GM18499 (cell line): ENCODE data around the gene SLC41A3.
A peak's percentile ranks its signal among the peaks of the same experiment; 100 is the strongest.

Experiments used
- ATAC-seq: cut with Tn5 transposase; IDR thresholded peaks from one replicate; pipeline ENCODE4 v1.9.1; 2021; ENCODE audit warnings: moderate number of reproducible peaks; ENCODE audit not compliant: insufficient read depth, unreplicated experiment

Gene SLC41A3

DNA sequence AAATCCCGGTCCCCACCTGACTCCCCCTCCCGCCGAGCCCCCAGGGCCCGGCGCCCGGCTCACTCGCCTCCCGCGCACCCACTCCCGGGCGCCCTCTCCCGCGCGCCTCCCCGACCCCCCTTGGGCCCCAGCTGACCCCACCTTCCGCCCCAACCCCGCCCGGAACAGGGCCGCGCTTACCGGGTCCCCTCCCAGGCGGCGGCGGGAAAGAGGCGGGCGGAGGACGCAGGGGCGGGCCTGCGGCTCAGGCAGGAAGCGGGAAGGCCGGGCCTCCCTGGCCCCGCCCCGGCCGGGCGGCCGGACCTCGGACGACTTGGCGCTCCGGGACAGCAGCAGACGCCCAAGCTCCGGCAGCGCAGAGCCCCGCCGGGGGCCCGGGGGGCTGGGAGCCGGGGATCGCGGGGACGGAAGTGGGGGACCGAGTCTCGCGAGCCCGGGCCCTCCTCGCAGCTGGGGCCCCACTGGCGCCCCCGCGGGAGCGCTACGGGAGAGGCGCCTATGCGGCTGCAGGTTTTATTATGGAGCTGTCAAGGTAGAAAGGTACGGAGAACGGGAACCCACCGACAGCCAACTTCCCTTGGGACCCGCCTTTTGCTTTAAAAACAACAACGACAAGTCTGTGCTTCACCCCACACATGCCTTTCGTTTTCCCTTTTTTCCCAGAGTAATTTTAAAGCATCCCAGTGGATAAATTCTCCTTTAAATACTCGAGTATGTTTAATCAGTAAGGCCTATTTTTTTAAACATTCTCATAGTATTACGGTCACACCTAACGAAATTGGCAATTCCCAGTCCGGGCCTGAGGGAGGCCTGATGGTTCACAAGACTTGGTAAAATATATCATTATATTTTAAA is at the start of gene SLC41A3:
Gene SLC41A3, minus strand, starts transcription at position 212 of the 855 bp plus-strand sequence. CDS start 15,905 bp downstream, outside the sequence.
- peak; percentile 60 for ATAC-seq

DNA sequence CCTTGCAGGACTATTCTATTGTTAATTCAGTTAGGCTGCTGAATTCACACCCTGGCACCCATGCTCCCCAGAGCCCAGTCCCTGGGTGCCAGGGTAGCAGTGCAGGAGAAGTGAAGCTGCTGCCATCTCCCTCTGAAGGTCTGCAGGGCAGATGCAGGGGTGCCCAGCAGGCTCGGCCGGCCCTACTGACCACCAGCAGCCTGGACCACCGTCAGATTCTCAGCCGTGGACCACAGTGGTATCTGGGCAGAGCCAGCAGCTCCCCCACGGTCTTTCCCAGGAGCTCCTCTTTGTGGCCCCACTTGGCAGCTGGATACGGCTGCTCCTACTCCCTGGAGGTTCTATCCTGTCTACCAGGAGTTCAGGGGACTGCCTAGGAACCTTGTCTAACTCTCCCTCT is 49.7 kb upstream of the SLC41A3 start:
- no peak for ATAC-seq

DNA sequence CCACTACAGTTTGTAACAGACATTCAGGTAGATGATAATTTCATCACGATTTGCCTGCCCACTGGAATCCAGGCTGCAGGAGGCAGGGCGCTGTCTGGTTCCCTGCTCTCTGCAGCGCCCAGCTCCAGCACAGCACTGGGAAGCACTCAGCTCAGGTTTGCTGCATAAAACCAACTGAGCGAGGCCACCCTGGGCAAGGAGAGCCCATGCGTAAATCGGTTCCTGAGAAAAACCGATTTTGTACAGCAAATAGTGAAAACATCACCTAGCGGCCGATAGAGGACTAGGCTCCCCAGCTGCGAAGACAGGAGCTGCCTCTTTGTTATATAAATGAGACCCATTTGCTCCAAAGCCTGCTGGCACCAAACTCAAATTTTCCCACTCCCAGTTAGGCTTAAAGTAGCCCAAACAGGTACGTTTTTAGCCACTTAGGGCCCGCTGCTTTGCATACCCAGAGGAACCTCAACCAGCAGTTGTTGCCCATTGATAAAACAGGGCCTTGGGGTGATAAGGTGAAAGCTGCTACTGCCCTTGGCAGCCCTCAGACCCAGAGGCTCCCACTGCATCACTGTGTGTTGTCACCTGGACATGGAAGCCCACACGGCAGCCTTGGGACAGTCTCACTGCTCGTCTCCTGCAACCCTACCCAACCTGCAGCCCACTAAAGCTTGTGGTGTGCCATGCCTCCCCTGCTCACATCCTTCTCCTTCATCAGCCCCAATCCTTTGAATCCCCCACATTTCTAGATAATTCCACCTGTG is 49.0 kb upstream of the SLC41A3 start:
- ATAC-seq = no peak

DNA sequence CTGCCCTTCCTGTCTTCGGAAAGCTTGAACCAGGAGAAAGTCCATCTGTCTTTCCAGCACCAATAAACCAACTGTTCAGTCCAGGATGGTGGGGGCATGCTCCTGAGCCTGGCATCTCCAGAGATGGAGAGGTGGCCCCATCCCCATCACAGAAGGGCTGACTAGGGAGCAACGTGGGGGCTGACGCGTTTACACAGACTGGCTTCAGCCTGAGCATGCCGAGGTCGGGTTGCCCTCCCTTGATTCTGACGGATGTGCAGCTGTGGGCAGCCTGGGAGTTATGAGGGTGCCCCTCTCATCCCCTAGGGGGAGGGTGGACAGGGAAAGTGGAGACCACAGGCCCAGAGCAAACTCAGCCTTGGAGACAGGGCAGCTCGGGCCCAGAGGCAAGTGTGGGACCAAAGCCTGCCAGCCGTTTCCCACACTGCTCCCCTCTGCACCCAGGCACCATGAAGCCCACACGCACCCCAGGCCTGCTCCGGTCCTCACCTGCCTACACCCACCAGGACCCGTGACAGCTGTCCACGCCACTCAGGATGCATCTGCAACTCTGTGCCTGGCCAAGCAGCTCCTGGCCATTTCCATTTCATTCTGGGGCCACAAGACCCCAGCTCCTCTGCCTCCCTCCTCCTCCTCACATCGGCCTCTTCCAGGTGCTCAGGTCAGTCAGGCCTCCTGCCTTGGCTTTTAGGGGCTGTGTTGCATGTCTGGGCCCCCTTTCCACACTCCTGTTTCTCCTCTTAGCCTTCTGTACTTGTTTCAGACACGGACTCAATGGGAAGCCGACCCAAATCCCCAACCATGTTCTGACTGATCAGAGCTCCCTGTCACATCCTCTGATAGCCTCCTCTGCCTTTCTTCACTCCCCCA is 48.2 kb upstream of the SLC41A3 start:
- ATAC-seq = no peak

DNA sequence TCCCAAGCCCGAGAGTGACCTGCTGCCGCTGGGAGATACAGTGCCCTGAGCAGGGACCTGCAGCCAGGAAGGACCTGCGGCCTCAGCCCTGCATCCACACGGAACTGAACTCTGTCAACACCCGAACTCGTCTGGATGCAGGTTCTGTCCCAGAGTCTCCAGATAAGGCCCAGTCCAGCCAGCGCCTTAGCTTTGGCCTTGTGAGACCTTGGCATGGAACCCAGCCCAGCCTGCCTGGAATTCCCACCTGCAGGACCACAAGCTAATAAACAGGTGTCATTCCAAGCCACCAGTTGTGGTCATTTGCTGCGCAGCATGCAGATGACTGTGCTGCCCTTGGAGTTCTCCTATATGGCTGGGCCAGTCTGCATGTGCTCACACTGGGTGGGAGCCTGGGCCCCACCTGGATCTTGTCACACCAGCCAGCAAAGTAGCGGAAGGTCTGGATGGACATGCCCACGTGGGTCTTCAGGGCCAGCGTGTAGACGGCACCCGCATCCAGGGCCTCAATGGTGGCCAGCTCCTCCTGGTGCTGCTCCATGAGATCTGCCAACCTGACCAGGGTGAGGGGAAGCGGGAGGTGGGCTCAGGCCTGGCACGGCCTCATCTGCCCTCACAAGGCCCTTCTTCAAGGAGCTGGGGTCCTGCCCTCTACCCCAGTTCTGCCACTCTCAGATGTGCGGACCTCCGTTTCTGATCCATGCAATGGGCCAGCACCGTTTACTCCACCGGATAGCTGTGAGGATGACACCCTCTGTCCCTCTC is 47.2 kb upstream of the SLC41A3 start:
- no peak for ATAC-seq

DNA sequence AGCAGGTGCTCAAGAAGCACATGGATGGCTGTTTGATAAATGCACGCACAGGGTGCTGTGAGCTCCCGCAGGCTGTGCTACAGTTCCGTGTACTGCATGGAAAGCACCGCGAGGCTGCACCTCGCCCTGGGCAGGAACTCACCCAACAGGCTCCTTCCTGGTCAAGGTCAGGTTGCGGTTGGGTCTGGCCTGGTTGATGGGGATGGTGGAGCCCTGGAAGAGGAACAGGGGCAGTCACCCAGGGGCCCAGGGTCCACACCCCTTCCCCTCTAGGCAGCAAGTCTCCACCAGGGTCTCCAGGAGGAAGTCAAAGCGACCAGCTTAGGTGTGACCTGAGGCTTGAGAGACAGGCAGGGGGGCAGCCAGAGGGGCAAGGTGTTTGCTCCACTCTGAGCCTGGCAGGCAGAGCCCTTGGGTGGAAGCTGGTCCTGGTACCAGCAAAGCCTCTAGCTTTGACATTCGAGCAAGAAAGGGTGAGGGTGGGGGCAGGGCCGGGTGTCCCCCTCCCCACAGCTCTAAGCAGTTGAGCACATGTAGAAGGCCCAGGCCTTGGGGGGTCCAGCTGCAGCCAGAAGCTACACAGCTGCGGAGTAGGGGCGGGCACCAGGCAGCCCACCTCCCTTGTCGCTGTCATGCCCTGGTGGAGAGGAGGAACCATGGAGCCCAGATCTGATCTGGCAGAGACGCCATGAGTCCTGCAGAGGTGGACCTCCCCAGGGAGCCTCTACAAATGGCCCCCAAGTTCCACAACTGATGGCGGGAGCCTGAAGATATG is 46.3 kb upstream of the SLC41A3 start:
- no peak for ATAC-seq

DNA sequence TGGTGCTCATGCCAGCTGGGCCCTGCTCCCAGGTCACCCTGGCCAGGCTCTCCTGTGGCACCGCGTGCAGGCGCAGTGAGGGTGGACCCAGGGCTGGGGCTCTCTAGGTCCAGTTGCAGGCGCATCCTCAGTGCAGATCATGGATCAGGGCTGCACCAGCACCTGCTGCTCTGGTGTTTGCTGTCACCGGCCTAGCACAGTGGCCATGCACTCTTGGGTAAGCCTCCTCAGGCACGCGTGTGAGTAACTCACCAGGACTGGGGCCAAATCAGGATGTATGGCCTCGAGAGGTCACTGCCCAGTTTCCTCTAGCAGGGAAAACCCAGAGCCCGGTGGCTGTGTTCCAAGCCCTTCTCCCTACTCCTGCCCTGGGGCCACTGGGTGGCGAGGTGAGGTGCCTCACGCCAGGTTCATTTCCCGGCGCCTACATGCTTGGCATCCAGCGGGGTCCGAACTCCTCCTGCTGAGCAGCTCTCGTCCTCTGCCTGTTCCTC is 45.5 kb upstream of the SLC41A3 start:
- no peak for ATAC-seq

DNA sequence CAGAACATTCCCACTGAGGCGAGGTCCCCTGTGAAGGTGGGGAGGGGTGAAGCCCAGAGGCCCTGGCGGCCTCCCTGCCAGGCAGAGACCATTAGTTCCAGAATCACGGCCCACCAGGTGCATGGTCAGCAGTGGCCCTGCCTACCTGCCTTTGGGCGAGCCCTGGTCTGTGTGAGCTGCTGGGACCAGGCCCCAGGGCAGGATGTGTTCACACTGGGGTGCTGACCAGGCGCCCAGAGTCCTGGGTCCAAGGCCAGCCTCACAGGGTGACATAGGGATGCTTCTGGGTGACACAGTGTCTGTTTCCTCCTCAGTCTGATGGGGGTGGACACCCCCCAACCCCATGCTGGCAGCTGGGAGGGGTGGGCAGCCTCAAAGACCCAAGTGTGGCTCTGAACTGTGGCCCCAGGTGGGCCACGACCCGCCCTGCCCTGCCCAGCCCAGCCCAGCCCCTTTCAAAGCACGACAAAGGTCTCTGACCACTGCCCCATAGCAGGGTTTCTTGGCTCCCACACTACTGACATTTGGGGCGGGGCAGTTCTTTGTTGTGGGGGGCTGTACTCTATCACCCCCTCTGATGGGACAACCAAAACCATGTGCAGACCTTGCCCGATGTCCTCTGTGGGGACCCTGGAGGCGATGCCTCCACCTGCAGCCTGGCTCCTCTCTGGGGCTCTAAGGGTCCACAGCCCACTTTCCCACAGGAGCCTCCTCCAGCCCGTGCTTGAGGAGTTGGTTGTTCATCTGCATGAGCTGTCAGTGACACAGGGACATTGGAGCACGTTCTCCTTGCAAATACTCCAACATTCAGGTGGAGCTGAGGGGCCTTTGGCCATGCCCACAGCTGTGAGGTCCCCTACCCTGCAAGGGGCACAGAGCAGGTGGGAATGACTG is 44.8 kb upstream of the SLC41A3 start:
- ATAC-seq = no peak

DNA sequence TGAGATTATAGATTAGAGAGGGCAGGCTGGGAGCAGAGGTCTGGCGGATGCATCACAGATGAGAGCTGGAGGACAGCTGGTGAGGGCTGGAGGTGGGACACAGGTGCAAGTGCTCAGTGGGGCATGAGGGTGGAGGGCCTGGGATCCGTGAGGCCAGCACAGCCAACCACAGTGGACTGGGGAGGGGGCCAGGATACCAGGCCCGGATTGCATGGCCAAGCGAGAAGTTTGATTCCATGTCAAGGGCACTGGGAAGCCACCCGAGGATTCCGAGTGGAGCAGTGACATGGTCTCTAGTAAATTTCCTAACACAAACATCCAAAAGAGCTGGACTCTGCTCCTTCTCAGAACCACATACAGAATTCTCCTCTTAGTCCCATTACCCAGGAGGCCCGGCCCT is 44.0 kb upstream of the SLC41A3 start:
- no peak for ATAC-seq

DNA sequence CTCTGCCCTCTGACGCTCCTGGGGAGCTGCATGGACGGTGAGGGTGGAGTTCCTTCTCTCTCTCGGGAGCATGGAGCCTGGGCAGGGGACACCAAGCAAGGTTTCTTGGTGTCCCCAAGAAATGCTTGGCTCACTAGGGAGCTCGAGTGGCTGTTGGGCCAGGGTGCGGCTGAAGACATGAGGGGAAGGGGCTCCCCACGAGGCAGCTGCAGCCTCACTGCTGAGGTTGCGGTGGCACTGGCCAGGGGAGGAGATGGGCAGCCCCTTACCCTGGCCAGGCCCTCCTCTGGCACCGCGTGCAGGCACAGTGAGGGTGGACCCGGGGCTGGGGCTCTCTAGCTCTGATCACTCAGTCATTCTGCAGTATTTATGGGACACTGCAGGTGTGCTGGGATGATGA is 43.5 kb upstream of the SLC41A3 start:
- ATAC-seq = no peak

DNA sequence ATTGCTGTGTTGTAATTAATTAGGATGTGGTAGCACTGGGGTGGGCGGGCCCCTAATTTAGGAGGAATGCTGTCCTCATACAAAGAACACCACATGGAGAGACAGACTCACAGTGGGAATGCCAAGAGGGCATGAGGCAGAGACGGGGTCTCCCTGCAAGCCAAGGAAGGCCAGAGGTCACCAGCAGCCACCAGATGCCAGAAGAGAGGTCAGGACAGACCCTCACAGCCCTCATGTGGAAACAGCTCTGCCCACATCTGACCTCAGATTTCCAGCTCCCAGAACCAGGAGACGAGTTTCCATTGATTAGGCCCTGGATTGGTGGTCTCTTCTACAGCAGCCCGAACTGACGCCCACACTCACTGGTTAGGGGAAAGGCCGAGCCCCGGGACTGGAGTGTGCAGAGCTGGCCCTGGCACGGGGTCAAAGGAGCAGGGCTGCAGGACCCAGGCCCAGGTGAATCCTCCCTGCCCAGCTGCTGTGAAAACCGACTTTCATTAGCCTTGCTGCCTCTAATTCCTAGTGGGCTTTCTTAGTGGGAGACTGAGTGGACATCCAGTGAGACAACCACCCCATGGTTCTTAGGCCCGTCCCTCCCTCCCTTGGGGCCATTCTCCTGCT is 43.0 kb upstream of the SLC41A3 start:
- ATAC-seq = no peak

DNA sequence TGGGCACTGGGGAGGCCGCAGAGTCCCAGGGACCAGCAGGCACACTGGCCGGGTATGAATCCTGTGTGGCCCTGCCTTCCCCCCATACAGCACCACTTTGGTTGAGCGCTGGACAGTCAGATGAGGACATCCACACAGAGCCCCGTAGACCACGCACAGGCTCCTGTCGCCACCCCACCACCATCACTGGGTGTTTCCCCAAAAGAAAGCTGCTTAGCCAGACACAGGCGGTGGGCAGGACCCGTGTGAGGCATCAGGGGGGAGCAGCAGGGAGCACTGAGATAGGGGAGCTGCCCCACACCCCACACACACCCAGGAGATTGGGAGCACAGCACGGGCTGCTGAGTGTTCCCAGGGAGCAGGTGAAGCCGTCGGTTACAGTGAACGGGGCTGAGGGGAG is 42.4 kb upstream of the SLC41A3 start:
- no peak for ATAC-seq

DNA sequence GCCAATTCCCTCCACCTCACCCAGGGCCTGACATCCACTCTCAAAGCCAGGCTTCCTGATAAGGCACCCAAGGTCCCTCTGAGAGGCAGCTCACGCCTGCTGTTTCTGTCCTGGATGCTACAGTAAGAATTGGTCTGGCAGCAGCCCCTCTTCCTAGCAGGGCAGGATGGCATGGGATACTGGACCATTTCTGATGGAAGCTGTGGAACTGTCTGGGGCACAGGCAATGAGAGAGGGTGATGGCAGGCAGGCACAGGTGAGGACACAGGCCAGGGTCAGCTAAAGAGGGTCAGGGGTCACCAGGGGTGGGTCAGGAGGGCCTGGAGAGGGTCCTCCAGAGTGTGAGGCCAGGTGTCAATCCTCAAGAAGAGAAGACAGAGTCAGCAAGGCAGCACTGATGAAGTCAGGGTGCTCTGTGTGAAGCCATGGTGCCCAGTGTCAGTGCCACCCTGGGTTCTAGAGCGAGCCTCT is 41.9 kb upstream of the SLC41A3 start:
- ATAC-seq = no peak

DNA sequence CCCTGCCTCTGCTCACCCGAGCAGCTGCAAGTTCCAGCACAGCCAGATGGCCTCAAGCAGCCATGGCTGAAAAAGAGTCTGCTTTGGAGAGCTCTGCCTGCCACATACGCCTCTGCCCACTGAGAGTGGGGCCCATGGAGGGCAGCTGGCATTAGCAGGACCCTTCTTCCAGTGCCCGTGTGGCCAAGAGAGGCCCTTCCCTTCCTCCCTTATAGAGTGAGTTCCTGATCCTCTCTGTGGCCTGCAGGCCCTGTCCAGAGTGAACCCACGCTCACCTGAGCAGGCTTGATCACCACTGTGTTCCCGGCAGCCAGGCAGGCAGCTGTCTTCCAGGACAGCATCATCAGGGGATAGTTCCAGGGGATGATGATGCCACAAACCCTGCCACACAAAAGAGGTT is 41.4 kb upstream of the SLC41A3 start:
- ATAC-seq = no peak

DNA sequence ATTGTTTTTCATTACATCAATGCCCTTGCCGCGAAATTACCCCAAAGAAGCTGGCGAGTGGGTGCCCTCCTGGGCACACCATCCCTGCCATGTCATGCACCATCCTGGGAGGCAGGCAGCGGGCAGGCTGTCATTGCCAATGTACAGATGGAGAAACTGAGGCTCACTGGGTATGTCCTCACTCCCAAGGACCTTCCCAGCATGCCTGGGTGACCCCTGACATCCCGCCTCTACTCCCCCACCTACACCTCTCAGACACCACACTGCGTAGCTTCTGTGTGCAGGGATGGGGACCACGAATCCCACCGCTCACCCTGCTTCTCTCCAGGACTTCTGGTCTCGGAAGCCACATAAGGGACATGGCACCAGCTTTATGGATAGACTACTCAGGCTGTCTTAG is 41.0 kb upstream of the SLC41A3 start:
- no peak for ATAC-seq

DNA sequence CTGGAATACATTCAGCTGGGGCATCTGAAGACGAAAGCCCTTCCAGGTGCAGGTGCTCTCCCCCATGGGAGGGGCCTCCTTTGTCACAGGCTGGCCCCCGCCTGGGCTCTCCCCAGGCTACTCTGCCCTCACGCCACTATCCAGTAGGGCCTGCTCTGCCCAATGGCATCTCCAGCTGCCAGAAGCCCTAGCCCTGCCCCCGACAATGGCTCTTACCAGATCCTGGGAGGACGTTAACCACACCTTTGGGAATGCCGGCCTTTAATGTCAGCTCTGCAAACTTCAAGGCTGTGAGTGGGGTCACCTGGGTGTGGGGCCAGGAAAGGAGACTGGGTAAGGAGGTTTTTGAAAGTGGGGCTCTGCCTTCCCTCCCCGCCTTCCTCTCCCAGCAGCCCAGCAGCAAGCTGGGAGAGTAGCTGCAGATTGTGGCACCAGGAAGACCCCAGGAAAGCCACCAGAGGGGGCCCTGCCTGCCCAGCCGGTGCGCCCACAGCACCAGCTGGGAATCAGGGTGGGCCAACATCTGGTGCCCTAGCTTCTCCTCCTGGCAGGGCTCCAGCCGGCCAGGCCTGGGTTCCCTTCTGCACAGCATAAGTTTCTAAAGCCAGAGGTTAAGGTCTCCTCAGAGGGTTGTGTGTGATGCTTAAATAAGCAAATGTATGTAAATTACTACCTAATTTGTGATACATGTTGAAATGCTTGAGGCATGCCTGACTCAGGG is 40.4 kb upstream of the SLC41A3 start:
- ATAC-seq = no peak

DNA sequence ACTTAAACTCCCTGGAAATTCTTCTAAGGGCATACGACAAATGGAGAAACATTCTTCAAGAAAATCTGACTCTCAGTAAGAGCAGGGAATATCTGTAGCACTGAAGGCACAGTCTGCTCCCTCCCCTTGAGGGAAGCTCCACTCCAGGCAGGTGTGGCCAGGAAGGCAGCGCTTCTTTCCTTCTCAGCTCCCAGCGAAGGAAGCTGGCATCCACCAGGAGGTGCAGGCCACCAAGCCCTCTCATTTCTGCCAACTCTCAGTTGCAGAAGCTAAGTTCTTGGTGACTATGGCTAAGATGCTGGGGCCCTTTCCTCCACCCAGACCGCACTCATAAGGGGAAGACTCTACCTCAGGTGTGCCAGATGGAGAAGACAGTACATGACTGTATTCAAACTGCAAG is 37.7 kb upstream of the SLC41A3 start:
- ATAC-seq = no peak
